Subcutaneous abdominal adipose tissue (tissue), 5 donors: ENCODE measurements around the gene CALCR.

Experiments used
- H3K27ac ChIP-seq: one replicate; pipeline ENCODE4 v1.7.0; 2013; ENCODE audit warnings: low read depth, mild to moderate bottlenecking, inconsistent platforms, low read length, moderate library complexity
- H3K27me3 ChIP-seq, 5 donors: one replicate each; pipeline ENCODE4 v1.7.0; 2013; ENCODE audit warnings: low read length in 5 of 5, inconsistent platforms in 1 of 5; ENCODE audit not compliant: control insufficient read depth in 5 of 5, insufficient read depth in 4 of 5
- H3K36me3 ChIP-seq, 5 donors: one replicate each; pipeline ENCODE4 v1.7.0; 2013; ENCODE audit warnings: low read length in 5 of 5; ENCODE audit not compliant: control insufficient read depth in 5 of 5, insufficient read depth in 5 of 5
- H3K4me1 ChIP-seq, 5 donors: one replicate each; pipeline ENCODE4 v1.7.0; 2013; ENCODE audit warnings: low read length in 5 of 5, mild to moderate bottlenecking in 3 of 5, moderate library complexity in 1 of 5; ENCODE audit not compliant: control insufficient read depth in 5 of 5, insufficient read depth in 5 of 5
- H3K4me3 ChIP-seq, 5 donors: one replicate each; pipeline ENCODE4 v1.7.0; 2013; ENCODE audit warnings: low read length in 5 of 5, low read depth in 1 of 5
- H3K9ac ChIP-seq, 5 donors: one replicate each; pipeline ENCODE4 v1.7.0; 2013; ENCODE audit warnings: low read length in 5 of 5, mild to moderate bottlenecking in 4 of 5, moderate library complexity in 3 of 5
- H3K9me3 ChIP-seq, 5 donors: one replicate each; pipeline ENCODE4 v1.7.0; 2013; ENCODE audit warnings: low read length in 5 of 5; ENCODE audit not compliant: control insufficient read depth in 5 of 5
- donor health status: healthy.
- donor health status: healthy.
- donor health status: healthy.
- donor health status: healthy.
- donor health status: healthy.

The CALCR gene

GRCh38 chr7:93426155-93426696 lies 148.3 kb downstream of the CALCR start:
- Histone ChIP-seq H3K9ac (no peak overlapping the region), H3K4me3 (no peak overlapping the region), H3K4me1 (no peaks in the 10 kb centered on the region), H3K36me3 (no peaks in the 10 kb centered on the region), H3K27ac (no peak overlapping the region), H3K9me3 (no peaks in the 10 kb centered on the region), H3K27me3 (no peaks in the 10 kb centered on the region)

- Histone ChIP-seq H3K4me1 (no peaks in the 10 kb centered on the region), H3K27ac (no peak overlapping the region), H3K4me3 (no peak overlapping the region), H3K36me3 (no peaks in the 10 kb centered on the region), H3K9ac (no peak overlapping the region), H3K27me3 (no peaks in the 10 kb centered on the region), H3K9me3 (no peaks in the 10 kb centered on the region)
These were observed 159.9 kb downstream of the CALCR start for GRCh38 chr7:93414574-93414973.

- Histone ChIP-seq H3K4me3 (no peak overlapping the region), H3K4me1 (no peaks in the 10 kb centered on the region), H3K36me3 (no peaks in the 10 kb centered on the region), H3K9ac (no peak overlapping the region), H3K27me3 (peaks cover 0 to 3% (median 0%) of the 10 kb centered on the region in 5 donors), H3K9me3 (peaks cover 0 to 17% (median 10%) of the 10 kb centered on the region in 5 donors), H3K27ac (no peak overlapping the region)
These were observed 165.2 kb downstream of the CALCR start for GRCh38 chr7:93409324-93409723.

- Histone ChIP-seq H3K9ac (no peak overlapping the region), H3K4me1 (no peaks in the 10 kb centered on the region), H3K27me3 (peaks cover 0 to 3% (median 0%) of the 10 kb centered on the region in 5 donors), H3K9me3 (peaks cover 0 to 17% (median 10%) of the 10 kb centered on the region in 5 donors), H3K4me3 (no peak overlapping the region), H3K27ac (no peak overlapping the region), H3K36me3 (no peaks in the 10 kb centered on the region)
These were observed 167.3 kb downstream of the CALCR start for GRCh38 chr7:93407239-93407638.

- no peak overlapping the region for H3K9ac ChIP-seq
- peaks cover 0 to 17% (median 10%) of the 10 kb centered on the region in 5 donors for H3K9me3 ChIP-seq
- peaks cover 0 to 3% (median 0%) of the 10 kb centered on the region in 5 donors for H3K27me3 ChIP-seq
- H3K4me1 ChIP-seq = no peaks in the 10 kb centered on the region
- no peak overlapping the region for H3K4me3 ChIP-seq
- no peaks in the 10 kb centered on the region for H3K36me3 ChIP-seq
- H3K27ac ChIP-seq = no peak overlapping the region
These were observed 171.6 kb downstream of the CALCR start for GRCh38 chr7:93402944-93403343.

DNA sequence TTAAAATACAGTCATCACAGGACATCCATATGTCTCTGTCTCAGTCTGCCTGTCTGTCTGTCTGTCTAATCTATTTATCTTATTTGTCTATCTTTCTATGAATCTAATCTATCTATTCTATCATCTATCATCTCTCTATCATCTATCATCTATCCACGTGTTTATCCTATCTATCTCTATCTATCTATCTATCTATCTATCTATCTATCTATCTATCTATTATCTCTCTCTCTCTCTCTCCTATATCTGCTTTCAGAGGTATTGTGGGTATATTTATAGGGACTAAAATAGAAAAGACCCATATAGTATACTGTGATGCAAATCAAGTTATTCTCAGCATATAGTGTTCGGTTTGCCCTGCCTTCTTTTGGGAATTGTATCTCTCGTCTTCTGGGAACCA lies 174.9 kb downstream of the CALCR start:
- Histone ChIP-seq H3K36me3 (no peaks in the 10 kb centered on the region), H3K4me1 (no peaks in the 10 kb centered on the region), H3K27ac (no peak overlapping the region), H3K4me3 (no peak overlapping the region), H3K9me3 (peaks cover 0 to under 1% (median 0%) of the 10 kb centered on the region in 5 donors), H3K9ac (no peak overlapping the region), H3K27me3 (no peaks in the 10 kb centered on the region)

DNA sequence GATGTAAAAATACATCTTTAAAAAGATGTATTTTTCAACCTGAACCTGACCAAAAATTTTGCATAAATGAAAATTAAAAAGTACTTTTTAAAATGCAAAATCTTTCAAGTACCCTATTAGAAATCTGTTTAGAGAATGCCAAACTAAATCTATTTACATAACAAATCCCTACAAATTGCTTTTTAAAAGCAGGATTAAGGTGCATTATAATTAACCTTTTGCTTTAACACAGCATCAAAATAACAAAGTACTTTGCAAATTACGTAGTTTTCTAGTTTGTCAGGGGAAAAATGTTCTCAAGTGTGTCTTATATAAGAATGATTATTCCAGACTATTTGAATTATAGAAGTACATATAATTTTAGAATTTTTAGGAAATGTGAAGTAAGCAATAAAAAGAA lies 181.5 kb downstream of the CALCR start:
- H3K27me3 ChIP-seq = no peaks in the 10 kb centered on the region
- H3K4me1 ChIP-seq = no peaks in the 10 kb centered on the region
- no peaks in the 10 kb centered on the region for H3K36me3 ChIP-seq
- H3K4me3 ChIP-seq = no peak overlapping the region
- H3K9me3 ChIP-seq = no peaks in the 10 kb centered on the region
- H3K27ac ChIP-seq = no peak overlapping the region
- H3K9ac ChIP-seq = no peak overlapping the region

GRCh38 chr7:93390660-93391059 lies 183.9 kb downstream of the CALCR start:
- no peaks in the 10 kb centered on the region for H3K4me1 ChIP-seq
- no peak overlapping the region for H3K4me3 ChIP-seq
- no peak overlapping the region for H3K9ac ChIP-seq
- H3K27ac ChIP-seq = no peak overlapping the region
- no peaks in the 10 kb centered on the region for H3K9me3 ChIP-seq
- H3K27me3 ChIP-seq = no peaks in the 10 kb centered on the region
- no peaks in the 10 kb centered on the region for H3K36me3 ChIP-seq

DNA sequence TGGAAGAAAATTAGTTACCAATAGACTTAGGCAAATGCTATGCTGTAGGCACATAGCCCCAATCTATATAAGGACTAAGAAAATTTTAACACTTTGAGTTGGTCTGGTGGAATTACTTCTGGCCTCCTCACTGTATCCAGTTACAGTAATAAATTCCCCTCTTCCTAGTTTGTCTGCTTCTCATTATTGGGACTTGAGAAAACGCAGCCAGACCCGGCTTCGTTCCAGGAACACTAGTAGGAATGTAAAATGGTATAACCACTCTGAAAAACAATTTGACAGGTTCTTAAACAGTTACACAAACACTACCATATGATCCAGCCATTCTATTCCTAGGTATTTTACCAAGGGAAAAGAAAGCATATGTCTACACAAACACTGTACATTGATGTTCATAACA lies 192.2 kb downstream of the CALCR start:
- Histone ChIP-seq H3K36me3 (no peaks in the 10 kb centered on the region), H3K4me3 (no peak overlapping the region), H3K27me3 (no peaks in the 10 kb centered on the region), H3K9me3 (peaks cover 0 to 3% (median 0%) of the 10 kb centered on the region in 5 donors), H3K4me1 (no peaks in the 10 kb centered on the region), H3K9ac (no peak overlapping the region), H3K27ac (no peak overlapping the region)

- Histone ChIP-seq H3K4me3 (no peak overlapping the region), H3K27ac (no peak overlapping the region), H3K4me1 (no peaks in the 10 kb centered on the region)
These were observed 196.3 kb downstream of the CALCR start for GRCh38 chr7:93378131-93378760.

More at GRCh38 chr7:93378131-93378760, 196.3 kb downstream of the CALCR start:
- Histone ChIP-seq H3K9me3 (no peaks in the 10 kb centered on the region), H3K36me3 (no peaks in the 10 kb centered on the region), H3K9ac (no peak overlapping the region), H3K27me3 (no peaks in the 10 kb centered on the region)
